Measurements from ENCODE around the gene USP20. TPM values are rescaled to one million over a fixed set of nuclear protein-coding genes. Genes with fewer than 3 reads are reported as not detected.

USP20 gene
- total and polyA plus RNA-seq, 10 of the 15 experiments (the other 5 are each of a cell fraction or from before 2014, with no cell fraction given): 0.66 to 23.3 (median 11.0) TPM

DNA sequence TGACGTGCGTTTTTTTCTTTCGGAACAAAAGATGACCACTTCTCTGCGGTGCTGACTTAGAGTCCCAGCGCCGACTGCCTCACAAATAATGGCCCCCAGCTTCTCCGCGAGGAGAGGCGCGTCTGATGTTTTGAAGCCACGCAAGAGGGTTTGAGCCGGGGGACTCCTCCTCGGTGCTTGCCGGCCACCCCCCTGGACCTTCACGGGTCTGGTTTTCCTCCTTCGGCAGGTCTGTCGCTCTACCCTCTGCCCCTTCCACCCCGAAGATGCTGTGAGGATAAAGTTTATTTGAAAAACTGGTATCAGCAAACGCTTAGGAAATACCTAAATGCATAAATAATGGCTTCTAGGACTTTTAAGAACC, 584 bp downstream of the USP20 start:
- ChIA-PET SMC1A (ENCODE audit: uncharacterized antibody, unreplicated experiment) (interaction anchor here (0.6 to 1.1 kb wide), 3 partner anchors 12 to 263 kb away, joined by 3 read pairs; no protein-coding TSS in a partner anchor), RAD21 (ENCODE audit: unreplicated experiment) (no interaction called here), POLR2A (no interaction called here), CTCF (interaction anchor here (0.5 to 1.5 kb wide), 3 partner anchors 9 to 660 kb away, joined by 3 to 4 read pairs (median 3); no protein-coding TSS in a partner anchor)
- in situ Hi-C loops (cut with MboI) (loop anchor here (25.0 kb wide), 1 partner anchor 1426 kb away; no protein-coding TSS in a partner anchor), intact Hi-C loops (cut with micrococcal nuclease; ENCODE audit: unreplicated experiment) (loop anchor here (1.0 kb wide), 1 partner anchor 48 kb away; no protein-coding TSS in a partner anchor)
- H3K4me2 ChIP-seq (ENCODE audit: control insufficient read depth, insufficient read depth): peak overlapping the region; percentile 65
- H3K4me1 ChIP-seq (ENCODE audit: control insufficient read depth, insufficient read depth, low read length): peaks cover 14% of the 10 kb centered on the region
- ATAC-seq (no peak), DNase-seq (ENCODE audit: low read depth, low spot score) (no peak), FAIRE-seq (no peak)
- H3K79me2 ChIP-seq (ENCODE audit: control insufficient read depth, insufficient read depth, low read length): peaks cover 34% of the 10 kb centered on the region
- WGBS (ENCODE audit: insufficient coverage, insufficient replicate concordance, low lambda C conversion rate, missing lambda C conversion rate): 2% methylated on average over 19 of the region's 19 CpGs
- peak overlapping the region; percentile 78 for H3K9ac ChIP-seq (ENCODE audit: control insufficient read depth, insufficient read depth, low read length)
- TF ChIP-seq ZBTB33 (IDR thresholded peaks at IDR 0.05) (no peak), STAT3 (IDR thresholded peaks at IDR 0.05; ENCODE audit: low read depth, low read length) (no peak), RBBP5 (conservative IDR thresholded peaks at IDR 0.05) (no peak), BHLHE40 (IDR thresholded peaks at IDR 0.05; ENCODE audit: borderline replicate concordance in 1 of 2, low read depth in 2 of 2, low read length in 1 of 2) (no peak), ZZZ3 (IDR thresholded peaks at IDR 0.05; ENCODE audit: control insufficient read depth, insufficient read length, low read depth) (no peak)
- TF ChIP-seq, protein P1, sequence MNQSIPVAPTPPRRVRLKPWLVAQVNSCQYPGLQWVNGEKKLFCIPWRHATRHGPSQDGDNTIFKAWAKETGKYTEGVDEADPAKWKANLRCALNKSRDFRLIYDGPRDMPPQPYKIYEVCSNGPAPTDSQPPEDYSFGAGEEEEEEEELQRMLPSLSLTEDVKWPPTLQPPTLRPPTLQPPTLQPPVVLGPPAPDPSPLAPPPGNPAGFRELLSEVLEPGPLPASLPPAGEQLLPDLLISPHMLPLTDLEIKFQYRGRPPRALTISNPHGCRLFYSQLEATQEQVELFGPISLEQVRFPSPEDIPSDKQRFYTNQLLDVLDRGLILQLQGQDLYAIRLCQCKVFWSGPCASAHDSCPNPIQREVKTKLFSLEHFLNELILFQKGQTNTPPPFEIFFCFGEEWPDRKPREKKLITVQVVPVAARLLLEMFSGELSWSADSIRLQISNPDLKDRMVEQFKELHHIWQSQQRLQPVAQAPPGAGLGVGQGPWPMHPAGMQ (IDR thresholded peaks at IDR 0.05; ENCODE audit: borderline replicate concordance): no peak
- TF ChIP-seq, protein P2, sequence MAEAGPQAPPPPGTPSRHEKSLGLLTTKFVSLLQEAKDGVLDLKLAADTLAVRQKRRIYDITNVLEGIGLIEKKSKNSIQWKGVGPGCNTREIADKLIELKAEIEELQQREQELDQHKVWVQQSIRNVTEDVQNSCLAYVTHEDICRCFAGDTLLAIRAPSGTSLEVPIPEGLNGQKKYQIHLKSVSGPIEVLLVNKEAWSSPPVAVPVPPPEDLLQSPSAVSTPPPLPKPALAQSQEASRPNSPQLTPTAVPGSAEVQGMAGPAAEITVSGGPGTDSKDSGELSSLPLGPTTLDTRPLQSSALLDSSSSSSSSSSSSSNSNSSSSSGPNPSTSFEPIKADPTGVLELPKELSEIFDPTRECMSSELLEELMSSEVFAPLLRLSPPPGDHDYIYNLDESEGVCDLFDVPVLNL (IDR thresholded peaks at IDR 0.05; ENCODE audit: low read depth, low read length): no peak
- H3K9me3 ChIP-seq (replicated peaks; ENCODE audit: control insufficient read depth, insufficient read depth, low read length): no peaks in the 10 kb centered on the region
- H4K20me1 ChIP-seq (ENCODE audit: control insufficient read depth, insufficient read depth): no peaks in the 10 kb centered on the region
- peaks cover under 1 to 2% of the 10 kb centered on the region in 2 experiments; a peak in 1 of 4 replicates for H3K36me3 ChIP-seq (ENCODE audit: control insufficient read depth in 2 of 2, insufficient read depth in 2 of 2, low read length in 1 of 2)
- peak overlapping the region; percentile 74 for H3K27ac ChIP-seq (ENCODE audit: control insufficient read depth, insufficient read depth)
- BruUV-seq (replicated peaks): TSS peak; percentile 70
- H3K4me3 ChIP-seq: peak overlapping the region; percentile 96
- peak overlapping the region; percentile 53 for H2AFZ ChIP-seq (ENCODE audit: control insufficient read depth, low read depth, low read length)
- H3K27me3 ChIP-seq (replicated peaks in 1 of 2; ENCODE audit: control insufficient read depth in 2 of 2, insufficient read depth in 2 of 2, low read length in 1 of 2): no peaks in the 10 kb centered on the region
